T47D (cell line): ENCODE measurements around the gene DUSP10.

Experiments used
- DNase-seq, 2 experiments: peaks; one replicate each; pipeline versions ENCODE4 v3.0.0 to v3.0.0-alpha.2; 2011 to 2012; ENCODE audit warnings: low read depth in 1 of 2, low spot score in 1 of 2
- JUND ChIP-seq: IDR thresholded peaks from 2 replicates; pipeline ENCODE4 v1.6.1; 2012; ENCODE audit warnings: low read depth
- in situ Hi-C: cut with HindIII; loops from 2 replicates; pipeline ENCODE4 v1.10.0; 2016; ENCODE audit warnings: low sequenced_read_pairs, low pct_unique_long_range_greater_than_20kb

The DUSP10 gene

DNA sequence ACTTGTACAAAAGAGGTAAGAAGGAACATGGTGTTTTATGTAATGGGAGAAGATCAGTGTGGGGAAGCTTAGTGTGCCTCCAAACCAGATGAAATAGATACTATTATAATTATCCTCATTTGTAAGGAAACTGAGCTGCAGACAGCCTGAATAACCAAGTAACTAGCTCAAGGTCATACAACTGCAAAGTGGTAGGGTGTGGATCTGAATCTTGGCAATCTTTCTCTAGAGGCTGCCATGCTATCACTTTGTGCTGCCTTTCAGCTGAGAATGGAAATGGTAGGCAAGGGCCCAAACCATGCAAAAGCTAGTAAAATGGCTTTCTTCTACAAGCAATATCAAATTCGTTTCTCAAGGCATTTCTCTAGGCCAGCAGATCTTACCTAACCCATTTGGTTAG, 51.0 kb downstream of the DUSP10 start:
- TF ChIP-seq JUND = no peak
- in situ Hi-C loops = no loop called here
- DNase-seq = no peak

DNA sequence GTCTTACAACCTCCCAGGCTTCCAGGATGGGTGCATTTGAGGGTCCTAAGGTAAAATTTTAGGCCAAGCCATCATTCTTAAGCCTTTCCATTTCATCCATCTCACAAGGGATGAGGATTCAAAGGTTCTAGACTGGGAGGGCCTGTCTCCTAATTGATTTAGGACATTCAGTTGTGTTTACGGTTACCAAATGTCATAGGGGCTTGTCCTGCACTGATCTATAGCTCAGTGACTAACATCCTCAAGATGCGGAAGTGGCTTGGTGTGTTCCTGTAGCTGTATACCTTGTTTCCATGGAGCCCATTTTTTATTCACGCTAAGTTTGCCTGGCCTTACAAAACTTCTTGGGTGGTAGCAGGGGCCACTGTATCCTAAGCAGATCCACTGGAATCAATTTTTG, 52.8 kb downstream of the DUSP10 start:
- in situ Hi-C loops = no loop called here
- DNase-seq = no peak
- TF ChIP-seq JUND = no peak

DNA sequence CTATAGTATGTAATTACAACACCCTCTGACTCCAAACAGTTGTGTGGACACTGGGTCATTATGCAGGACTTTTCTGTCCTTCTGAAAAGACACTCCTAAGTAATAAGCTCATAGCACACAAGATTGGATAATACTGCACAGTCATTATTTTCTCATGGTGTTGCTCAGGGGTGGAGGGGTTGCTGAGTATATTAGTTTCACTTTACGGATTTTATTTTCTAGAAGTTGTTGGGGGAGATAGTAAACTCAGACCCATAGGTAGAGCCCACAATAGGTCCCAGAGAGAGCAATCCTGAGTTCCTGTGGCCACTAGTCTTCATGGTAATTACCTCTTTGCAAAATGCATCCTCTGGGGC, 53.4 kb downstream of the DUSP10 start:
- no peak for DNase-seq
- TF ChIP-seq JUND = no peak
- in situ Hi-C loops = no loop called here

- no peak for TF ChIP-seq JUND
Observed at GRCh38 chr1:221687836-221688487, 53.9 kb downstream of the DUSP10 start.

DNA sequence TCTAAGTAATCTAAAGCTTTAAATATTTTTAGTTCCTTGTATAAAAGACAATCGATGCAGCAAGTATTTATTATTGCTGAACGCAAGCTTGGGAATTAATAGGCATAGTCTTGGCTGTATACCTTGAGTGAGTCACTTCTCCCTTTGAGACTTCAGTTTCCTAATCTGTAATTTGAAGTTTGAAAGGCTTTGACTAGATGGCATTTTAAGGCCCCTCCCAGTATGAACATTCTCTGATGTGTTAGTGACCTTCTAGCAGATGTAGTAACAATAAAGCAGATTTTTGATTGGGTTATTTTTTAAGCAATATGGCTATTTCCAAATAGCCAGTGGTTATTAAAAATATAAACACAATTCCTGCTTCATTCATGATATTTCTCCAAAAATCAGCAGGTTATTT, 58.2 kb downstream of the DUSP10 start:
- DNase-seq = no peak
- no peak for TF ChIP-seq JUND
- in situ Hi-C loops = no loop called here

More at GRCh38 chr1:221687836-221688487, 53.9 kb downstream of the DUSP10 start:
- DNase-seq = no peak
- in situ Hi-C loops = no loop called here

GRCh38 chr1:221680085-221680484, 61.8 kb downstream of the DUSP10 start:
- no peak for TF ChIP-seq JUND
- in situ Hi-C loops = no loop called here
- DNase-seq = no peak

- TF ChIP-seq JUND = no peak
- DNase-seq = no peak
- in situ Hi-C loops = no loop called here
Observed at GRCh38 chr1:221678014-221678413, 63.9 kb downstream of the DUSP10 start.

GRCh38 chr1:221675880-221676800, 65.7 kb downstream of the DUSP10 start:
- no peak for DNase-seq
- TF ChIP-seq JUND = no peak
- in situ Hi-C loops = no loop called here

- in situ Hi-C loops = no loop called here
- no peak for DNase-seq
- TF ChIP-seq JUND = no peak
Observed at GRCh38 chr1:221672965-221673364, 68.9 kb downstream of the DUSP10 start.

GRCh38 chr1:221672239-221672645, 69.6 kb downstream of the DUSP10 start:
- in situ Hi-C loops = no loop called here
- no peak for DNase-seq
- no peak for TF ChIP-seq JUND

GRCh38 chr1:221670081-221670480, 71.8 kb downstream of the DUSP10 start:
- DNase-seq = no peak
- no peak for TF ChIP-seq JUND
- in situ Hi-C loops = no loop called here

DNA sequence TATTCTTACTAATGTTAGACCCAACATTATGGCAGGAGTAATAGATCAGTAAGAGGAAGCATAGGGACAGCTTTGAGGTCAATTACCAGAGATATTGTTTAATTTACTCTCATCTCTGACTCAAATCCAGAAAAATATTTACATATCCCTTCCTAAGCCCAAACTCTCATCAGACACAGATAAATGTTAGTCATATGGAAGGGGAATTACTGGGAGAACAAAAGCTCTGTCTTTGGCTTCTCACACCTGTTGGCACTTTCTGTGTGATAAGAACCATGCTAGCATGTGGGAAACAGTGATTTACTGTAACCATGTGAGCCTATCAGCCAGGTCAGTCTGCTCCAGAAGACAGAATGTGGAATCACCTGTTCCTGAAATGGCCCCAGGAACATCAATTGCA, 72.4 kb downstream of the DUSP10 start:
- peak in 1 of 2 experiments; percentile 8 for DNase-seq
- TF ChIP-seq JUND = no peak
- in situ Hi-C loops = no loop called here

DNA sequence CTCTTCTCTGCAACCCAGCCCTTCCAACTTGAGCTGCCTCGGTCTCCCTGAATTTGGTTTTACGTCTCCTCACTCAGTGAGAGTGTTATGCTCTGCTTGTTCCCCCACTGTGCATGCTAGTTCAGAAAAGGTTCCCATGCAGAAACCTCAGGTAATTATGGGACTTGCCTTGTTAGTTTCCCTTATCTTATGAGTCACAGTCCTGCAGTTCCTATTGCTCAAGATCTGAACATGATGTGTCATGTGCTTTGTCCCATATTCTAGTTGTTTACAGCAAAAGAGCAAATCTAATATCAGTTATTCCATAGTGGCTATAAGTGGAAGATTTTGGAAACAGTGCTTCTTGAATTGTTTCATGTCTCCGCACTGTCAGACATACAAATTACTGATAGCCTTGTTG, 74.4 kb downstream of the DUSP10 start:
- TF ChIP-seq JUND = no peak
- no peak for DNase-seq
- in situ Hi-C loops = no loop called here
